ENCODE results near the gene RDH13.
"Not testable (repeated sequence)": the region's sequence is repeated elsewhere in the genome, so short reads cannot be mapped to it uniquely, and the experiment has no call there.

Gene RDH13, protein sequence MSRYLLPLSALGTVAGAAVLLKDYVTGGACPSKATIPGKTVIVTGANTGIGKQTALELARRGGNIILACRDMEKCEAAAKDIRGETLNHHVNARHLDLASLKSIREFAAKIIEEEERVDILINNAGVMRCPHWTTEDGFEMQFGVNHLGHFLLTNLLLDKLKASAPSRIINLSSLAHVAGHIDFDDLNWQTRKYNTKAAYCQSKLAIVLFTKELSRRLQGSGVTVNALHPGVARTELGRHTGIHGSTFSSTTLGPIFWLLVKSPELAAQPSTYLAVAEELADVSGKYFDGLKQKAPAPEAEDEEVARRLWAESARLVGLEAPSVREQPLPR

GRCh38 chr19:55062735-55063491, at the start of gene RDH13:
RDH13 (minus strand) TSS chr19:55063148; CDS start chr19:55063032, 116 bp downstream.
- no peak for DNase-seq

DNA sequence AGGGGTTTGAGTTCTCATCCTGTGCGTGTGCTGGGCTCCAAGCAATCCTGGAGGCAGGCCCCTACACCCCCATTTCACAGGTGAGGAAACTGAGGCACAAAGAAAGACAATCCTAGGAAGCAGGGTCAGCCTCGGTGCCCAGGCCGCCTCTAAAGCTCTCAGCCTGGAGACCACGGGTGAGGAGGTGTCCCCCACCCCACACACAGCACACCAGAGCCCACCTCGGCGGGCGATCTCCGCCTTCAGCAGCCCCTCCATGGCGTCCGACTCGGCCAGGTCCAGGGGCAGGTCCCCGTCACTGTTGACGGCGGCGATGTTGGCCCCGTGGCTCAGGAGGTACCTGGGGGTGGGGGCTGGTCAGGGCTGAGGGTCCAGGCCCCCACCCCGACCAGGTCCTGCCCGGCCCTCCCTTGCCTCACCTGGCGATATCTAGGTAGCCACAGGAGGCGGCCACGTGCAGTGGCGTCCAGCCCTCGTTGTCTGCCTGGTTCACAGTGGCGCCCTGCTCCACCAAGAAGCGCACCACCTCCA, 49.4 kb upstream of the RDH13 start:
- no peak for DNase-seq

GRCh38 chr19:55111238-55111831, 48.4 kb upstream of the RDH13 start:
- no peak for DNase-seq

DNA sequence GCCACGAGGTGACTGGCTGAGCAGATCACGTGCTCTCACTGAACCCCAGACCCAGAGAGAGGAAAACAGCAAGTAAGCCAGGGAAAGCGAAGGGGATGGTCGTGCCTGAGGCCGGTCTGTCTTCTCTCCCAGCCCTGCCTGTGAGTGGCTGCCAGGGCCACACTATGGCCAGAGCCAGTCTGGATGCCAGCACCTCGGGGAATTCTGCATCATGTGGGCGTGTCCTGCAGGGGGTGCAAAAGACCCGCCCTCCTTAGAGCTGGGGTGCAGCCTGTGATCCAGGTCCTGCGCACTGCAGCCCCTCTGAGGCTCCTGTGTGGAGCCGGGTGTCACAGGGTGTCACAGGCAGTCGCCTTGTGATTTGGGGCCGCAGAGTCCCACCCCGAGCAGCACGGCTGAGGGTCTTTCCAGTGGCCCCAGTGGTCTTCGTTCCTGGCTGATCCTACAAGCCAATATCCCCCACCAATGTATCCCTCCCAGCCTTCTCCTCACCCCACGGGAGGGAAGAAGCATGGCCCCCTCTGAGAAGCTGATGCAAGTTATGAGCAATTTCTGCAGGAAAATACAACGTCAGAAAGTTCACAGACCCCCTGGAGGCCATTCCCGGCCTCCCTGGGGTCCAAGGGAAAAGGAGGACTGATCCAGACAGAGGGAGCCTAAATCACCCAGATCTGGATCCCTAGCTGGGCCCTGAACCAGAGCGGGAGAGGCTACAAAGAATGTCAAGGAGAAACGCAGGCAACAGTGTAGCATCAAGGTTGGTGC, 46.8 kb upstream of the RDH13 start:
- no peak for DNase-seq

DNA sequence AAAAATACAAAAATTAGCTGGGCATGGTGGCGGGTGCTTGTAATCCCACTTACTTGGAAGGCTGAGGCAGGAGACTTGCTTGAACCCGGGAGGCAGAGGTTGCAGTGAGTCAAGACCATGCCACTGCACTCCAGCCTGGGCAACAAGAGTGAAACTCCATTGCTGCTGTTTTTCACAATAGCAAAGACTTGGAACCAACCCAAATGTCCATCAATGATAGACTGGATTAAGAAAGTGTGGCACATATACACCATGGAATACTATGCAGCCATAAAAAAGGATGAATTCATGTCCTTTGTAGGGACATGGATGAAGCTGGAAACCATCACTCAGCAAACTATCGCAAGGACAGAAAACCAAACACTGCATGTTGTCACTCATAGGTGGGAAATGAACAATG, 44.3 kb upstream of the RDH13 start:
- not testable (repeated sequence) for DNase-seq

- no peak for DNase-seq
These were observed 43.6 kb upstream of the RDH13 start for GRCh38 chr19:55106591-55106990.

DNA sequence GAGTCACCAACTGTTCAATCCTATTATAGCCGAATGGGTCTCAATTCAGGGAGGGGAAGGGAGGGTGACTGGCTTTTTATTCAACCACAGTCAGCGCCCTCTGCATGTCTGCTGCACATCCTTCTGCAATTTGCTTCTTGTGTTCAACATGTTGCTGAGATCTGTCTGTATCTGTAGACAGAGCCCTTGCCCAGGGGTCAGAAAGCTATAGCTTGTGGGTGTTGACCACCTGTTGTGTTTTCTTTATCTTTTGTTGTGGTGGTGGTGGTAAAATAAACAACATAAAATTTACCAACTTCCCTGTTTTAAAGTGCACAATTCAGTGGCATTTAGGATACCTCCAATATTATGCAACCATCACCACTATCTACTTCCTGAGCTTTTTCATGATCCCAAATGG, 42.3 kb upstream of the RDH13 start:
- no peak for DNase-seq

DNA sequence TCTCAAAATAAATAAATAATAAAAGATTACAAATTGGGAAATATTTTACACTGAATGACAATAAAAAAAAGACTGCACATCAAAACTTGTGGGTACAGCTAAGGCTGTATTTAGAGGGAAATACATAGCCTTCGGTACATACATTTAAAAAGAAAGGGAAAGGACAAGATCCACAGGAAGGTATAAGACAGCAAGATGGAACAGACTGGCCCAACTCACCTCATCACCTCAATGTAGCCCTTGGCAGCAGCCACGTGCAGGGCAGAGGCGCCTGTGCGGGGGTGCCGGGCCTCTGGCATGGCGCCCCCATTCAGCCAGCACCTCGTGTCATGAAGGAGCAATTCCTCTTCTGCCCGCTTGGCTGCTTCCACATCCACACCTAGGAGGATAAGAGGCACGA, 40.2 kb upstream of the RDH13 start:
- no peak for DNase-seq

GRCh38 chr19:55101261-55101660, 38.3 kb upstream of the RDH13 start:
- DNase-seq, result no peak

DNA sequence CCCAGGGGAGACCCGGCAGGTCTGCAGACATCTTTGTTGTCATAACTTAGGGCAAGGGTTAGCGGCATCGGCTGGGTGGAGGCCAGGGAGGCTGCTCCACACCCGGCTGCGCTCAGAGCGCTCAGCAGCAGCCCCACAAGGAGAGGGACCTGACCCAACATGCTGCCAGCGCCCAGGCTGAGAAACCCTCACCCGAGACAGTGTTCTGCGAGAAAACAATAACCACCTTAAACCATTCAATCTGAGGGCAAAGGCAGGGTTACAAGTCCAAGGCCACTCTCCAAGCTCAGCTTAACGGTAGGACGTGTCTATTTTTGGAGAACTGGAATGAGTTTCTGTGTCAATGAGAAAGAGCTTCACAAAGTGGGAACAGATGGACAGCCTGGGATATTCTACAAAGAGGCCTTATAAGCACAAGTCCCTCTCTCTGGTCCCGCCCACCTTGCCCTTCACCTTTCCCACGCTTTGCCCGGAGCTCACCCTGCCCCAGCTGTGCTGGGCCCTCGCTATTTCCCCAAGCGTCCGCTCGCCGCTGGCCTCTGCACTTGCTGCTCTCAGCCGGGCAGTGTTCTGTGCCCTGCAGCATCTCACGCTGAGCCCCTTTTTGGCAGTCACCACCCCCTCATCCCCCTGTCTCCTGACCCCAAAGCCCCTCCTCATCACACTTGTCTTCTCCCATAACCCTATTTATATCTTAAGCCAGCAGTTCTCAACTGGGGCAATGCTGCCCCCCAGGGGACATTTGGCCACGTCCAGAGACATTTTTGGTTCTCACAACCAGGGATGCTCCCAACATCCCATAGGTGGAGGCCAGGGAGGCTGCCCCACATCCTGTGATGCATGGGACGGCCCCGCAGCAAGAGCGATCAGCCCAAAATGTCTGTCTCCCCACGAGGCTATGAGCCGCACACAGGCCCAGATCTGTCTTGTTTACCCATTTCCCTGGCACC, 36.9 kb upstream of the RDH13 start:
- no peak for DNase-seq

GRCh38 chr19:55098716-55099556, 36.0 kb upstream of the RDH13 start:
- DNase-seq, result no peak

- no peak for DNase-seq
These were observed 35.1 kb upstream of the RDH13 start for GRCh38 chr19:55097864-55098715.

- no peak for DNase-seq
These were observed 33.2 kb upstream of the RDH13 start for GRCh38 chr19:55096061-55096701.

DNA sequence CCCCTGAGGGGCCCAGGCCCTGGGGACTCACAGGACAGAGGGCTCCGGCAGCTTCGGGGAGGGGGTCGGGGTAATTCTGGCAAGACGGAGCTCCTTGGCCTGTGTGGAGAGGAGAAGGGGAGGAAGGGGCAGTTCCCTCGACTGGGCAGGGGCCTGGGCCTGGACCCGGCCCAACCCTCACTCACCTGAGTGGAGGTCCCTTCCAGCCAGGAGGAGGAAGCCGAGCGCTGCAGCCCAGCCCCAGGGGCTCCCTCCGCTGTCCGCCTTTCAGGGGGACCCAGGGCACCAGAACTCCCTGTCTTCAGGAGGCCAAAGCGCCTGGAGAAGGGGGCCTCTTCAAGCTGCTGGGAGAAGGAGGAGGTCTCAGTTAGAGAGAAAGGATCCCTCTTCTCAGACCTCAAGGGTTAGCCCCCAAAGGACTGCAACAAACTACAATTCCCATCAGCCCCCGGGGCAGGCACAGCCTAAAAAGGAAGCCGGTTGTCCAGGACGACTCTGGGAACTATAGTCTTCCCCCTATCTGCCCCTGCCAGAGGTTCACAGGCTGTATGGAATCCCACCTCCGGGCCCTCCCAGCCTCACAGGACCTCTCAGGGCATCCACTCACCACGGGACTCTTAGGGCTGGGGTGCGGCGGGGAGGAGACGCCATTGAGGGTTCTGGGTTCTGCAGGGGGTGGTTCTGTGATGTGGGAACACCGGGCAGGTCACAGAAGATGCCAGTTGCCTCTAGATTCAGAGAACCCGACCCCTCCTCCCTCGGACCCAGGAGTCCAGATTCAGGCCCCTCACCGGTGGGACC, 32.5 kb upstream of the RDH13 start:
- DNase-seq, result no peak

DNA sequence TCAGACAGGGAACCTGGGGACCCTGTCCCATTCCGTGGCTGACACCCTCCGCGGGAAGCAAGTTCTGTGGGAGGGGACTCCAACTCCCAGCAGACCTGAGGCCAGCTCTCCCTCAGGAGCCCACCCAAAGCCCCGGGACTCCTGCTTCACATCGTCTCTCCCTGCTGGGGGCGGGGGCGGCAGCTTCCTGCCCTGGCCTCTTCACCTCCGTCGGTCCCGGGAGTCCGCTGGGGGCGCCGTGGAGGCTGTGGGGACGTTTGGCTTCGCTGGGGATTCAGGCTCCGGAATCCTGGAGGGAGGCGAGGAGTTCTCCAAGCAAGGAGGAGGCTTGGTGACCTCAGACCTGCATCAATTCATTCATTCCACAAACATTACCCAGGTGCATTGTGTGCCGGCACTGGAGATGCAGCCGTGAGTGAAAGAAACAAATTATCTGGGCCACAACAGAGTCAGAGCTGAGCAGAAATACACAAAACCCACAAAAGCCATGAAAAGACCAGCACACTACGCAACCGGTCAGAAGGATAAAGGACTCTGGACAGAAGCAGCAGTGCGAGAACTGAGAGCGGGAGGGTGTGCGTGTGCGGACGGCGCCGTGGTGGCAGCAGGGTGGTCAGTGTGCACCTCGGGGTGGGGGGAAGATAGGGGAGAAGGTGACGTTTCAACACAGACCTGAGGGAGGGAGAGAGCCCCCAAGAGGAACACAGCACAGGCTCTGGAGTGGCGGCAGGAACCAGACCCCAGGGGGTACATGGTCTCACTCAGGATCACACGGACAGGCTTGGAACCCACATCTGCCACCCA, 31.7 kb upstream of the RDH13 start:
- DNase-seq, result no peak

GRCh38 chr19:55092423-55093318, 29.7 kb upstream of the RDH13 start:
- no peak for DNase-seq

Data from cortex of kidney (tissue), 1 donor.